ENCODE data around the gene LUC7L.
A peak's percentile ranks its signal among the peaks of the same experiment; 100 is the strongest.
"Not testable (repeated sequence)": the region's sequence is repeated elsewhere in the genome, so short reads cannot be mapped to it uniquely, and the experiment has no call there.

LUC7L gene

GRCh38 chr16:228852-229730 is at the start of gene LUC7L:
Gene LUC7L (minus strand): TSS chr16:229449. CDS start chr16:229339, 110 bp downstream.
- peak; percentile 92 for DNase-seq

- peak; percentile 43 for DNase-seq
Measured at GRCh38 chr16:278863-279366, 49.7 kb upstream of the LUC7L start.

- DNase-seq: no peak
Measured at GRCh38 chr16:276426-277077, 47.3 kb upstream of the LUC7L start.

GRCh38 chr16:275786-276232 is 46.6 kb upstream of the LUC7L start, which contains the start of gene RGS11:
Gene RGS11 (minus strand): TSS chr16:275944. CDS start chr16:275911, 33 bp downstream.
- DNase-seq: no peak

GRCh38 chr16:275041-275641 is 45.9 kb upstream of the LUC7L start:
- DNase-seq: peak; percentile 33

GRCh38 chr16:273547-274421 is 44.5 kb upstream of the LUC7L start:
- no peak for DNase-seq

GRCh38 chr16:272633-273546 is 43.6 kb upstream of the LUC7L start:
- DNase-seq: no peak

GRCh38 chr16:270381-271255 is 41.4 kb upstream of the LUC7L start:
- DNase-seq: no peak

- no peak for DNase-seq
Measured at GRCh38 chr16:269061-269796, 40.0 kb upstream of the LUC7L start.

- no peak for DNase-seq
Measured at GRCh38 chr16:268141-269053, 39.1 kb upstream of the LUC7L start.

- not testable (repeated sequence) for DNase-seq
Measured at GRCh38 chr16:267562-267961, 38.3 kb upstream of the LUC7L start.

GRCh38 chr16:266258-267164 is 37.3 kb upstream of the LUC7L start:
- no peak for DNase-seq

GRCh38 chr16:265711-266110 is 36.5 kb upstream of the LUC7L start:
- DNase-seq: no peak

- DNase-seq: no peak
Measured at GRCh38 chr16:265002-265529, 35.8 kb upstream of the LUC7L start.

GRCh38 chr16:264440-264951 is 35.2 kb upstream of the LUC7L start:
- no peak for DNase-seq

- DNase-seq: no peak
Measured at GRCh38 chr16:263944-264343, 34.7 kb upstream of the LUC7L start.

Data from stimulated activated CD8-positive, alpha-beta memory T cell treated with anti-CD3 and anti-CD28 coated beads, Interleukin-4, amount 100 ng/mL, for 48 hours (primary cell).